C4-2B (cell line): ENCODE measurements around the gene ALOX5AP.

ENCODE experiments used
- H3K27ac ChIP-seq: fragments of 450-650 bp; 2 replicates; pipeline ENCODE4 v1.5.1; 2017
- CTCF ChIP-seq: fragments of 450-650 bp; conservative IDR thresholded peaks from 2 replicates; pipeline ENCODE4 v1.5.1; 2017; ENCODE audit warnings: mild to moderate bottlenecking
- ZFX ChIP-seq: fragments of 450-650 bp; IDR thresholded peaks from 2 replicates; pipeline ENCODE4 v1.6.1; 2017

ALOX5AP gene

GRCh38 chr13:30735025-30735871 is at the start of gene ALOX5AP:
Gene ALOX5AP, plus strand, starts transcription at chr13:30735543. Its CDS starts 63 bp downstream, at chr13:30735606.
- TF ChIP-seq CTCF (no peak), ZFX (no peak)
- H3K27ac ChIP-seq = no peak within 1 kb of the TSS

- TF ChIP-seq ZFX (no peak), CTCF (no peak)
- no peak overlapping the region for H3K27ac ChIP-seq
Observed at GRCh38 chr13:30685987-30686386, 49.4 kb upstream of the ALOX5AP start.

- H3K27ac ChIP-seq = no peak overlapping the region
- TF ChIP-seq ZFX = no peak
Observed at GRCh38 chr13:30687601-30688000, 47.7 kb upstream of the ALOX5AP start.

GRCh38 chr13:30689752-30690151 is 45.6 kb upstream of the ALOX5AP start:
- H3K27ac ChIP-seq = no peak overlapping the region

GRCh38 chr13:30690282-30691188 is 44.8 kb upstream of the ALOX5AP start:
- no peak overlapping the region for H3K27ac ChIP-seq
- TF ChIP-seq CTCF = no peak
- no peak for TF ChIP-seq ZFX

More at GRCh38 chr13:30689752-30690151, 45.6 kb upstream of the ALOX5AP start:
- TF ChIP-seq CTCF = no peak
- no peak for TF ChIP-seq ZFX

- no peak overlapping the region for H3K27ac ChIP-seq
- TF ChIP-seq CTCF (no peak), ZFX (no peak)
Observed at GRCh38 chr13:30692113-30692512, 43.2 kb upstream of the ALOX5AP start.

GRCh38 chr13:30696278-30697176 is 38.8 kb upstream of the ALOX5AP start:
- no peak for TF ChIP-seq ZFX
- TF ChIP-seq CTCF = no peak
- H3K27ac ChIP-seq = no peak overlapping the region
